Activated naive CD4-positive, alpha-beta T cell (primary cell): ENCODE data around the gene STAT4.

Experiments
- DNase-seq, 4 experiments: peaks; one replicate each; lab custom pipeline; 2025; lab: John Stamatoyannopoulos, UW

STAT4 gene

DNA sequence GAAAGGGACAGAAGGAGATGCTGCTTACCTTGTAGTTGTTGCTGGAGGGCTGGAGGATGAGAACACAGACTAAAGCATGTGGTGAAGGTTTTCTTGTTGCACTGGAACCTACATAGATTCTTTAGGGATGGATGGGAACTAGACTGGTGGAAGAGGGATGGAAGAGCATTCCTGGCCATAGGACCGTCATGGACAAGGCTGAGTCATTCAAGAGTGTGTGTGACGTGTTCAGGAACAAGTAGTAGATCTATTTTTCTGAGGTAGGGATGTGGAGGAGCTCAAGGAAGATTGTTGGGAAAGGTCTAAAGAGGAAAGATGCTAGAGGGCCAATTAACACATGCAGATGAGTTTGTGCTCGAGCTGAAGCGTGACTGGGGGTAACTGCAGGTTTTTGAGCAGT, 6.6 kb downstream of the STAT4 start:
- DNase-seq, result no peak

- DNase-seq, result no peak
These were observed 7.0 kb downstream of the STAT4 start for GRCh38 chr2:191143791-191144190.

- DNase-seq, result no peak
These were observed 21.9 kb downstream of the STAT4 start for GRCh38 chr2:191128911-191129304.

DNA sequence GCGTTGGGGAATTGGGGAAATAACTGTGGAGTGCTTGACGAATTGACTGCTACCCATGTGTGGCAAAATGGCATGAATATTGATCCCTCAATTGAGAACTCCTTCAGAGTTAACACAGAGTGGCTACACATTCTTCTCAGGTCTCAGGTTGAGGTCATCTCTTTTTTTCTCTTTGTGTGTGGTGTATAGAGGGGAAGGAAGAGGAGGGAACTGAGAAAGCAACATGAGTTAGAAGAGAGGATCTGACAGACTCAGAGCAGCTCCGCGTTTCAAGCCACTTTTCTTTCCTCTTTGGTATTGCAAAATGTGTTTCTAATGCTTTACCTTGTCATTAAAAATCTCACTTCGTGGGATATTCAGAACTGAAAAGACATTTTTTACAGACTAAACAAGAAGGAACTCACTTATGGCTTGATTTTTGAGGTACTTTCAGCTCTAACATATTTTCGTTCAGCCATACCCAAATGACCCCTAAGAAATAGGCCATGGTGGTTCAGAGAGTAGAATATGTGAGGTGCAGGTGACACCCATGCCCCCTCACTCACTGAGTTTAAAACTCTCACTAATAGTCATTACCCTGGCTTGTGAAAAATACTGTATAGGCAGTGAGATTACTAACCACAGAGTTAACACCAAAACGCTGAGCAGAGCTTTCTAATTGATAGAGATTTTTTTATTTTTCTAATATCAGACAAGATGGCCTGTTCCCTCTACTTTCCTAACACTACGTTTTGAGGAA, 22.5 kb downstream of the STAT4 start:
- DNase-seq, result no peak

GRCh38 chr2:191127235-191127634, 23.6 kb downstream of the STAT4 start:
- DNase-seq, result no peak

DNA sequence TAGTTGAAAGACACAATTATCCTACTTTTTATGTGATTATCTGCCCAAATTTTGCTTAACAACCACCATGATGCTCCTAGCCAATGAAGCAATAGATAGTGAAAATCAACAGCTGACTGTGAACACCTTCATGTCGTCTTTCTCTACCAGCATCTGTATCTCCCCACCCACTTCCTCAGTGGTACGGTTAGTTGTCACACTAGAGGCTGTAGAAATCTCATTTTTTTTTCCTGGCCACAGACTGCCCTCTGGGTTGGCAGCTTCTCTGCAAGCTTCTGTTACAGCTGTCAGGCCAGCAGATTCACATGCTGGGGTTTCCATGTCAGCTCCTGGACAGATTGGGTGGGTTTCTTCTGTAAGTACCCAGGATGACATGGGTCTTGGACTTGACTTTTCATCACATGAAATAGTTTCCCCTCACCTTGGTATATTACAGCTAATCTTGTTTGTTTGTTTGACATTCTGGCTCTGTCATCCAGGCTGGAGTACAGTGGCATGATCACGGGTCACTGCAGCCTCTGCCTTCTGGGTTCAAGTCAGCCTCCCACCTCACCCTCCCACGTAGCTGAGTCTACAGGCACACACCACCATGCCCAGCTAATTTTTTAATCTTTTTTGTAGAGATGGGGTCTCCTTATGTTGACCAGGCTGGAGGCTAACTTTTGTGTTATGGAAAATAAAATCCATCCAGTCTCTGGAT, 24.3 kb downstream of the STAT4 start:
- no peak for DNase-seq

DNA sequence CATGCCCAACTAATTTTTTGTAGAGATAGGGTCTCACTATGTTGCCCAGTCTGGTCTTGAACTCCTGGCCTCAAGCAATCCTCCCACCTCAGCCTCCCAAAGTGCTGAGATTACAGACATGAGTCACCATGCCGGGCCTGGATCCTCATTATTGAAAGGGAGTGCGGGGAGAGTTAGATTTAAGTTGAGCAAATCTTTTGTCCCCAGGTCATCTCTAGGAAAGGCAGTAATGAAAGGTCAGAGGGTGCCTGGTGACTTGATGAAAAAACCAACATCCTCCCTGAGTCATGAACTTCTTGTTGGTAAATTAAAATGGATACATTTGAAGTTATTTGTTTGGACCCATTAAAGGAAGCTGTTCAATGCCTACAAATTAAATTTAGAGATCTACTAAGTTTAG, 25.1 kb downstream of the STAT4 start:
- DNase-seq, result no peak

- DNase-seq, result no peak
These were observed 28.0 kb downstream of the STAT4 start for GRCh38 chr2:191122638-191123294.

DNA sequence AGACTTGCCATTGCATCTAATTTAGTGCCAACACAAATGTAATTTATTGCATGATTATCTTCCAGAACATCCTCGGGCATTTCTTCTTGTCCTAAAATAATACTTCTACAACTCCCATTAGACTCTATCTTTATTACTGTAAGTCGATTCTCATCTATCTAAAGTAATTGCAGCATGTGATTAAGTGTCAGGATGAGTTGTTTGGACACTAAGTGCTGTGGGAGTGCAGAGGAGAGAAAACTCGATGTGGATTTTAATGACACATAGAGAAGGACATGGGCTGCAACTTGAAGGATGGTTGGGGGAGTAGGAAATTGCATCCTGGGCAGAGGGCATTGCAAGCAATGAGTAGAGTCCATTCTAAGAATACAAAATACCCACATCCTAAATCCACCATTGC, 33.5 kb downstream of the STAT4 start:
- DNase-seq, result no peak

DNA sequence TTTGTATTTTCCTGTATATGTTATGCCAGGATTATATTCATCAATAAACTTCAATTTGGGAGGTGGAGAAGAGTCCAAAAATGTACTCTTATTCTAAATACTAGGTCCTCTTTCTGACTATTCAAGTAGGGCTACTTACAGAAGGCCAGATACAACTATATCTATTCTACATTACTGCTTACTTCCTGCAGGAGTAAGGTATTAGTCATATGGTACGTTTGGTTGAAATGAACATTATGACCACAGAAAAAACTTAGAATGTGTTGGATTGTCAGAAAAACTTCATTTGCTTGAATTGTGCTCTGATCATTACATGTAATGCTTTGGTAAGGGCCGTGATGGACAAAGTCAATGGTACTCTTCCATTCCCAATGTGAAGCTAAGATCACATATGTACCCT, 35.0 kb downstream of the STAT4 start:
- DNase-seq, result no peak

GRCh38 chr2:191115391-191115790, 35.4 kb downstream of the STAT4 start:
- no peak for DNase-seq

DNA sequence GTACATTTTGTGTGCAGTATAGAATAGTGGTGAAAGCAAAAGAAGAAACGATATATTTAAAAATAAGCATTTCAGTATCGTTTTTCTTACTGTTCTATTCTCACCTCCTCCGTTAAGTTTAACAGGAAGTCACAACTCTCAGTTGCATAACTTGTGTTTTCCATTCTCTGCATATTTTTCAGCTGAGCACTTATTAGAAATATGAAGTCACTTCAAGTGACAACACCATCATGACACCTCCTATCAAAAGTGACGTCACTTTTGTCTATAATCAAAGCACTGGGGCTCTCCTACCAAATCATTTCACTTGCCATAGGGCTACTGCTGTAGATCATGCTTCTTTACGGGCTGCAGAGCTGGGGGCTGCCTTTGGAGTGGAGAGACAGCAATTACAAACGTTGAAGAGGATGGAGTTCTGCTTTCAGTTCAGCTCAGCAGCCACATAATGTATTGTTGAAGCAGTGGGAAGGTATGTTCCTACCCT, 36.3 kb downstream of the STAT4 start:
- no peak for DNase-seq

GRCh38 chr2:191113761-191114160, 37.0 kb downstream of the STAT4 start:
- DNase-seq, result no peak

DNA sequence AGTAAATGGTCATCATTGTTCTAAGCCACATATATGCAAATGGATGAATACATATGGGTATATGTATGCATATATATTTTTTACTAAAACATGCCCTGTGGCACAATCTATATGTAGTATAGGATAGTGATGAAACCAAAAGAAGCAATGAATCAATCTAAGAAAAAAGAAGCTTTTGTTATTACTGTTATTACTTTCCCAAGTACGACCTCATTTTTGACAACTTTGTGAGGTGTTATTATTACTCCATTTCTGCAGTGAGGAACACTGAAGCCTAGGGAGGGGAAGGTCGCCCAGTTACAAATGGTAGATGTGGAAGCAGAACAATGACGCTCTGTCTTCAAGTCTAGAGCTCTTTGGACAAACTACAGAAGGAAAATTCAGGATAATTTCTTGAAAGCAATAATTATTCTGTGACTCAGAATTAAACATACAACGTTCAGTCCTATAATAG, 38.3 kb downstream of the STAT4 start:
- no peak for DNase-seq

- DNase-seq, result no peak
These were observed 40.9 kb downstream of the STAT4 start for GRCh38 chr2:191109888-191110287.

DNA sequence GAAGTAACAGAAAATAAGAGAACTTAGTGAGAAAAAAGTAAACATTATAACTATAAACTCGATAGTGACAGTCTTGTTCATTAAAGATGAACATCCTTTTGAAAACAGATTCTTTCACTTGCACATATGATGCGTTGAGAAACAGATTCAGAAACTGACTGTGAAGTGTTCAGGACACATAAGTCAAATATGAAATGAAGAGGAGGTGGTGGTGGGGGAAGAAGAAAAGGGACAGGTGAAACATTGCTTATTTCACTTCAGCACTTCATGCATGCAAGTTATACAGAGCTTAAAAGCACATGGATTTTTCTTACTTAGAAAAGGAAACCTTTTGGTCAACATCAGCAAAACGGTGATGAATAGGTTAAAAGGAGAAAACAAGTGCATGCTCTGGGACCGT, 42.5 kb downstream of the STAT4 start:
- no peak for DNase-seq

- DNase-seq, result no peak
These were observed 45.7 kb downstream of the STAT4 start for GRCh38 chr2:191105082-191105481.

DNA sequence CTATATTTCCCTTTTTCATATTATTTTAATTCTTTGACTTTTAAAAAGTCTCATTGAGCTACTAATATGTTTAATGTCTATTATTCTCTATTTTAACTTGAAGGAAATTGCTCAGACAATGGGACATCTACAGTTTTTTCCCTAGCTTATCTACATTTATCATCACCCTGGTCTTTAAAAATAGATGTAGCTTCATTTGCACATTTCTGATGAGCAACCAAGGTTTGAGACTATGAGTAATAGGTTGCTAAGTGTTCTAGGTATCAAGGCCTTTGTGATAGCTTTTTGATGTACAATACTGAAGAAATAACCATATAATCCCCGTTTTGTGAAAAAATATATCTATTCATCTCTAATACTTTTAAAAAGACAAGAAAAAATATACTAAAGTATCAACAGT, 47.0 kb downstream of the STAT4 start:
- no peak for DNase-seq

DNA sequence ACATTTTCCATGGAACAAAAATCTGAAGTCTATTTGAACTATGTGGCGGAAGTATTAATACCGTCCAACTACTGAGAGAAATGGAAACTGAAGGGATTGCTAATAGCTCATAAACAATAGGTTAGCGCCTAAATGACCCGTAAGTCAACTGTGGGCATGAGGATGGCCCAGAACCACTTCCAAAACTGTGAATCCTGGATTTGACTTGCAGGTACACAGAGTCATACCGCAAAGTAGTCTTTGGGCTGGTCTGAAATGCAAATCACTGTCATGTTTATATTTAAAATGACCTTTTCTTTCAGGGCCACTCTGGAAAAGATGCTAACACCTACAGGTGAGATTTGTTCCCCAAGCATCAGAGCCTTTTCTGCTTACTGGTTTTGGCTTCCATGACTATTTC, 50.6 kb downstream of the STAT4 start:
- DNase-seq, result no peak

DNA sequence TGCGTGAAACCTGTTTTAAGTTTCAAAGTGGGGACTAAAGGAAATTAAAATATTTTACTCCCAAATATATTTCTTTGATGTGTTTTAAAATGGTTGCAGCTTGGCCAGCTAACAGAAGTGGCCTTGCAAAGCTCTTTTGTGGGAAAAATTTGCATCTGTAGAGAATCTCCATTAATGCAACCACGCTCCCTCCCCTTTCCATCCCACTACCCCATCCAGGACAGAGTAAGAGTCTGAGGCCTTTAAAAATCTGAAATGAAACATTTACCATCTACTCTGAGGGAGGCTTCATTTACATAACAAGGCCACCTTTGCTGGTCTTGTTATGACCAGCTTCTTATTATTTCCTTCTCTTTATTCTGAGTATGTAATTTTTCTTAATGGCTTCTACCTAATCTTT, 63.5 kb downstream of the STAT4 start:
- DNase-seq, result no peak

DNA sequence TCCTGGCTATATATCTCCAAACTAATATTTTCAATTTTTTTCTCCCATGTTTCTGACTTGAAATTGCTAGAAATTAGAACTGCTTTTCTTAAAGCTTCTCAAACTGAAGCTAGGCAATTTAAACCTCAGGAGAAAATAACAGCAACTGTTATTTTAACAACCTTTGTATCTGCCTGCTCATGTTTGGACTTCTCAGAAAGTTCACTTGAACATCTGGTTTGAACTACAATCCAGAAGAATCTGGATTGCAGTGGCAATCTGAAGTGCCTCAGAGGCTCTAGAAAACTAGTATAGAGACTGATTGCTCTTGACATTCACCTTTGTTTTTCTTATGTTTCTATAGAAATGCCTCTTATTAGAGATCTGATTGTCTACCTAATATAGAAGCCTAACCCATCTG, 64.1 kb downstream of the STAT4 start:
- no peak for DNase-seq

- DNase-seq, result no peak
These were observed 67.3 kb downstream of the STAT4 start for GRCh38 chr2:191083540-191083939.

DNA sequence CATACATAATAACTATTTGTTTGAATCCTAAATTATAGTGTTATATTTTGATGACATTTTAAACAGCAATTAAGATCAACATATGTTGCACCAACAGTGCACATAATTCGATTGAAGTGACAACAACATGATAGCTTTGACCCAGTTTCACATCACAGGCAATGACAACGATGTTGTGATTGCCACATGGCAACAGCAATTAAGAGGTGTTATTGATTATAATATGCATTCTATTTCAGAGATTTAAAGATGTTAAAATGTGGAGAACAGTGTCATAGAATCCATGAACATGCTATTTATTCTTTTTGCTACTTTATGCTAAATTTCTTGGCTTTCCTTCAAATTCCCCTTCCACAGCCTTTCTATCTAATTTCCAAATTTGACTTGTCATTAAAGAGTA, 68.5 kb downstream of the STAT4 start:
- DNase-seq, result no peak
